Measurements from ENCODE around the gene BRAF. TPM values are rescaled to one million over a fixed set of nuclear protein-coding genes. Genes with fewer than 3 reads are reported as not detected.

Gene BRAF
- polyA plus RNA-seq, 10 donors, result 8.5 to 15.3 (median 11.8) TPM

Other genes starting within 250 kb of the BRAF start
- gene NDUFB2, start 228.2 kb downstream of the BRAF start, polyA plus RNA-seq (ENCODE audit: insufficient read length in 10 of 10), result 100 to 1,000 TPM; 121 to 188 (median 154) TPM
- 10 to 100 TPM; 68.7 to 91.3 (median 75.6) TPM for gene MRPS33, start 90.0 kb upstream of the BRAF start, polyA plus RNA-seq (ENCODE audit: insufficient read length in 10 of 10)
- gene TMEM178B, start 149.1 kb upstream of the BRAF start, polyA plus RNA-seq (ENCODE audit: insufficient read length in 10 of 10), result 1 to 10 TPM in 1 of 10 donors, under 1 TPM in 9; 0.38 to 1.4 (median 0.58) TPM